ENCODE measurements around the gene MAP10.

DNA sequence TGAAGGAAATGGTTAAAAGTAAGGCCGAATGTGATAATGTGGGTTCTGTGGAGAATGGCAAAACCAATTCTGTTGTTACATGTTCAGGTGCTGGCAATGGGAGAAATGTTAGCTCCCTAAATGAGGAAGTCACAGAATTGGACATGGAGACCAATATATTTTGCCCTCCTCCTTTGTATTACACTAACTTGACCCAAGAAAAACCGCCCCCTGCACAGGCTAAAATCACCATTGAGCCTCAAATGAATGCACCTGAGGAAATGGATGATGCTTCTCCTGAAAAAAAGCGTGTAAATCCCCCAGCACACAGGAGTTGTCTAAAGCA lies 932 bp downstream of the MAP10 start:
- TF ChIP-seq ZNF274 (IDR thresholded peaks at IDR 0.05; ENCODE audit: low read depth, low read length) (no peak), YY1 (IDR thresholded peaks at IDR 0.05; ENCODE audit: insufficient read depth, insufficient read length) (no peak), SUZ12 (IDR thresholded peaks at IDR 0.05; ENCODE audit: extremely low read depth, insufficient read depth, insufficient read length) (no peak)

Measured in NT2/D1 (cell line).